Breast epithelium (tissue), 3 donors: ENCODE results near the gene ROR1.

Experiments used
- CTCF ChIP-seq, 3 donors: fragments of 450-650 bp; IDR thresholded peaks; one replicate each; pipeline ENCODE4 v1.5.1; 2016 to 2017; ENCODE audit warnings: antibody characterized with exemption in 3 of 3, mild to moderate bottlenecking in 3 of 3, moderate library complexity in 3 of 3
- POLR2A ChIP-seq: fragments of 450-650 bp; IDR thresholded peaks from one replicate; pipeline ENCODE4 v1.6.1; 2016; ENCODE audit warnings: antibody characterized with exemption, mild to moderate bottlenecking, moderate library complexity
- POLR2AphosphoS5 ChIP-seq, 3 donors: sonication (generic); formaldehyde crosslinking; IDR thresholded peaks; one replicate each; pipeline ENCODE4 v1.6.1; 2017; ENCODE audit warnings: antibody characterized with exemption in 3 of 3

GRCh38 chr1:63752176-63752575, 21.6 kb upstream of the ROR1 start:
- TF ChIP-seq CTCF (IDR thresholded peaks at IDR 0.05) (no peak), POLR2AphosphoS5 (IDR thresholded peaks at IDR 0.05) (no peak), POLR2A (no peak)
